Transverse colon (tissue), 4 donors: ENCODE data around the gene MMD.

ENCODE experiments used
- CTCF ChIP-seq, 5 experiments: fragments of 200-600 bp in 3 of 5; fragments of 450-650 bp in 2 of 5; sonication (generic) in 3 of 5; IDR thresholded peaks; 1 replicate in 2 of 5; 2 replicates in 3 of 5; pipeline ENCODE4 v1.5.1; 2016 to 2017; ENCODE audit warnings: antibody characterized with exemption in 5 of 5, inconsistent platforms in 3 of 5, mild to moderate bottlenecking in 2 of 5, moderate library complexity in 1 of 5
- EP300 ChIP-seq: sonication (generic); formaldehyde crosslinking; IDR thresholded peaks from one replicate; pipeline ENCODE4 v1.6.1; 2017; ENCODE audit warnings: antibody characterized with exemption, low read depth
- POLR2A ChIP-seq: fragments of 450-650 bp; IDR thresholded peaks from one replicate; pipeline ENCODE4 v1.6.1; 2016; ENCODE audit warnings: antibody characterized with exemption, mild to moderate bottlenecking, moderate library complexity
- POLR2AphosphoS5 ChIP-seq, 3 donors: sonication (generic); formaldehyde crosslinking; IDR thresholded peaks; one replicate each; pipeline ENCODE4 v1.6.1; 2016; ENCODE audit warnings: antibody characterized with exemption in 3 of 3

DNA sequence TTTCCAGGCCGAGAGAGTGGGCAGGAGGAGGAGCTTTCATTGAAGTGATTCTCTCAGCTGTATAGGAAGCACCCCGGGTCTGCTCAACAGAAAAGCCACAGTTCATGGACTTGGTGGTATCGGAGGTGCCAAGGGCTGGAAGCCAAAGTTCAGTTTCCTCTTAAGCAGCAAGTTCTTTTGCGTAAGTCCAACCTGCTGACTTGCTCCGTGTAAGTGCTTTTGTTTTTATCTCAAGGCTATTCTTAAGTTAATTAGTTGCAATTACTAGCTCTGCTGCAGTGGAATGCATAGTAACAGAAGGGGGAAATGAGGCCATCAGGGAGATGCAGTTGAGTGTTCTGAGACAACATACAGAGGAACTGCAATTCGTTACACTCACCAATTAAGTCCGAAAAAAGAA is 45.0 kb upstream of the MMD start:
- TF ChIP-seq POLR2A = no peak
- TF ChIP-seq CTCF (IDR thresholded peaks at IDR 0.05) = no peak
- no peak for TF ChIP-seq POLR2AphosphoS5 (IDR thresholded peaks at IDR 0.05)
- no peak for TF ChIP-seq EP300
